GM18520 (cell line): Measurements from ENCODE around the gene SMYD5.
A peak's percentile ranks its signal among the peaks of the same experiment; 100 is the strongest.
"Not testable (repeated sequence)": the region's sequence is repeated elsewhere in the genome, so short reads cannot be mapped to it uniquely, and the experiment has no call there.

Experiments used
- ATAC-seq: cut with Tn5 transposase; IDR thresholded peaks from one replicate; pipeline ENCODE4 v1.9.1; 2021; ENCODE audit not compliant: unreplicated experiment

SMYD5 gene

DNA sequence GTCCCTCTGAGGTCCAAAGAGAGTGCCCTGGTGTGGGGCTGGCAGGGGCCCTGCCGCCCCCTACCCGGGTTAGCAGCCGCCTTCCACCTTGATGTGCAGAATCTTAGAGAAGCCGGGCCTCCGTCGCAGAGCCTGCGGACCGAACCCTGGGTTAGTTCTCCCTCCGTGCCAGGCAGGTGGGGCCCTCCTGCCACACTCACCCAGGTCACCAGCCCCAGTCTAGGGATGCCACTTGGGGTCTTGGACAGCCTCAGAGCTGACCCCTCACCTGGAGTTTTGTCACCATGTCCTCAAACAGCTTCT, 44.8 kb downstream of the SMYD5 start:
- no peak for ATAC-seq

DNA sequence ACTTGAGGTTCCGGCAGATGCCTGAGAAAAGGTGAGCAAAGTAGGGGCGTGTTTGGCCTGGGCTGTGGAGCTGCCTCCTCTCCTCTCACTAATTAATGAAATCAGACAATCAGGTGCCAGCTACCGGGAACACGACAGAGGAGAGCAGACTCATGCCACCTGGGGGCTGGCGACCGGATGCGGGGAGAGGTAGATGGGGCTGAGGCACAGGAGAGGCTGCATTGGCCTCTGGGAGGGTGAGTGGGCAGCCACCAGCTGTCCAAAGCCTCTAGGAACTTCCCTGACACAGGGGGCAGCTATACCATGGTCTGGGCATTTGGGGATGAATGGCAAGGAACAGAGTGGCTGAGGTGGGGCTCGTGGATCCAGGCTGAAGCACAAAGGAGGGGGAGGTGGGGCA, 45.2 kb downstream of the SMYD5 start:
- no peak for ATAC-seq

DNA sequence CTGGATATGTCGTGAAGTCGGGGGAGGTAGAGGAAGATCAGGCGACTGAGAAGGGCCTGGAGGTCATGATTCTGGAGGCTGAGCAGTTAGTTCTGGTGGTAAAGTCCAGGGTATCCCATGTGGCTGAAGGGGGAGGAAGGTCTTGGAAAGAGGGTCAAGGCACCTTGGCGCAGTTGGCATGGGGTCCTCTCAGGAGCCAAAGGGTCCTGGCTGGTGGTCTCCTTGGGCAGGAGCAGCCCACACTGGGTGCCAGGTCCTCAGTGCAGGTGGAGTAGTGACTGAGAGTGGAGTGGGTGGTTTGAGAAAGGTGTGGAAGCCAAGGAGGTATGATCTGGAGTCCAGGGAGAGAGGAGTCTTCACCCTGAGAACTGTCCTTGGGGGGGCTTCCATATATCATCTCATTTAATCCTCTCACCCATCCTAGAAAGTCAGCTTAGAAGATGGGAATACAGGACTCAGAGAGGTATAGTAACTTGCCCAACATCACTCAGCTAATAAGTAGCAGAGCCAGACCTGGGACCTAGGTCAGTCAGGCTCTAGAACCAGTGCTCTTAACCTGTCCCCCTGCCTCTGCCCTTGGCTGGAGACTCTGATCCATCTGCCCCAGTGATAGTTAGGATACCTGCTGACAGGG, 45.8 kb downstream of the SMYD5 start:
- no peak for ATAC-seq

DNA sequence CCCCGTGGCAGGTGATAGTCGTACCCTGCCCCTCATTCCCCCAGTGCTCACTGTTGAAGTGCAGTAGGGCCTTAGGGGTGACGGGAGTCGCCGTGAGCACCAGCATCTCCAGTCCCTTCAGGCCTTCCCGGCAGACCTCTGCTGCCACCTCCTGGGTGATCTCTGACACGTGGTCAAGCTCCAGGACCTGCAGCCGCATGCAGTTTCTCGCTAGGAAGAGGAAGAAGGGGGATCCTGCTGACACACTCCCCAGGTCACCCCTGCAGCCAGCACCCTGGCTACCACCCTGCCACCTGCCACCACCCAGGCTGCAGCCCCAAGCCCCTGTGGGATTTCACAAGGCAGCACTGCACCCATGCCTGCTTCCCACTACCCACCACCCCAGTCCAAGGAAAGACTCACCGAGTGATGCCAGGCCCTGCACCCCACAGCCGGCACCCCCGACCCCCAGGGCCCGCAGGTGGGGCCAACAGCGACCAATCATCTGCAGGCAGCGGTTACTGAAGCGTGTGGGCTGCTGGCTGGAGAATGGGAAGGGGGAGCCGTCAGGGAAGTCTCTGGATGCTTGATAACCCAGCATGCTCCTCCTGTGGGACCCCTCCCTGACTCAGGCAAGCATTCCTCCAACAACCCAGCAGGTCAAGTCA, 46.4 kb downstream of the SMYD5 start:
- no peak for ATAC-seq

DNA sequence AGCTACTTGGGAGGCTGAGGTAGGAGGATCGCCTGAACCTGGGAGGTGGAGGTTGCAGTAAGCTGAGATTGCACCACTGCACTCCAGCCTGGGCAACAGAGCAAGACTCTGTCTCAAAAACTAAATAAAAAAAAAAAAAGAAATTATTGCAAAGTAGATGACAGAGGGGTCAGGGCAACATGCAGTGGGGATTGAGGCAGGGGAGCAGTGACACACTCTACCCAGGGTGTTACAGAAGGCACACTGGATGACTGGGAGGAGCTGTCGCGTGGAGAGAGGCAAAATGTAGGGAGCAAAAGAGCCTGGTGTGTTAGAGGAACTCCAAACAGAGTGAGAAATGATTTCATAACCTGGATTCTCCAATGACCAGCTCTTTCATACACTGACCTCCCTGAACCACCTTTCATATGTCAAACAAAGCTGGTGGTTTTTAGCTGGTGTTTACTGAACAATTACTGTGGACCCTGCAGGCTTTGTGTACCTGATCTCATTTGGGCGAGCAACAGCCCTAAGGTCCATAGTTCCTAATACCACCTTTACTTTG, 48.1 kb downstream of the SMYD5 start:
- ATAC-seq, result no peak

DNA sequence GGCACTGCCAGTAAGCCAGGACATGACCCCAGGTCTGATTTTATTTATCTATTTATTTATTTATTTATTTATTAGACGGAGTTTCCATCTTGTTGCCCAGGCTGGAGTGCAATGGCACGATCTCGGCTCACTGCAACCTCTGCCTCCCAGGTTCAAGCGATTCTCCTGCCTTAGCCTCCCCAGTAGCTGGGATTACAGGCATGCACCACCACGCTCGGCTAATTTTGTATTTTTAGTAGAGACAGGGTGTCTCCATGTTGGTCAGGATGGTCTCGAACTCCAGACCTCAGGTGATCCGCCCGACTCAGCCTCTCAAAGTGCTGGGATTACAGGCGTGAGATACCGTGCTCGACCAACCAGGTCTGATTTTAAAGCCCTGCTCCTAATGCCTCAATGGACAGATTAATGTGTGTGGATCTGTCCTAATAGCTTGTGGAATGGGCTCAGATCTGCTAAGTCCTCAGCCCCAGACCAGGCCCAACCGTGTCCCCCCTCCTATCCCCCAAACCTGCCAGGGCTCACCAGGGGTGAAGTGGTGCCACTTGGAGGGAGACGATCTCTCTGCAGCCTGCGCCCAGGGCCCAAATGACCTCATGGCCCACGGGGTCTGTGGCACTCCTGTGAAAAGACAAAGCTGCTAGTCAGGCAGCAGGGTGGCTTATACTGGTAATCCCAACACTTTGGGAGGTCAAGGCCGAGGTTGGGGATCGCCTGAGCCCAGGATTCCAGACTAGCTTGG, 48.8 kb downstream of the SMYD5 start:
- ATAC-seq, result not testable (repeated sequence)

DNA sequence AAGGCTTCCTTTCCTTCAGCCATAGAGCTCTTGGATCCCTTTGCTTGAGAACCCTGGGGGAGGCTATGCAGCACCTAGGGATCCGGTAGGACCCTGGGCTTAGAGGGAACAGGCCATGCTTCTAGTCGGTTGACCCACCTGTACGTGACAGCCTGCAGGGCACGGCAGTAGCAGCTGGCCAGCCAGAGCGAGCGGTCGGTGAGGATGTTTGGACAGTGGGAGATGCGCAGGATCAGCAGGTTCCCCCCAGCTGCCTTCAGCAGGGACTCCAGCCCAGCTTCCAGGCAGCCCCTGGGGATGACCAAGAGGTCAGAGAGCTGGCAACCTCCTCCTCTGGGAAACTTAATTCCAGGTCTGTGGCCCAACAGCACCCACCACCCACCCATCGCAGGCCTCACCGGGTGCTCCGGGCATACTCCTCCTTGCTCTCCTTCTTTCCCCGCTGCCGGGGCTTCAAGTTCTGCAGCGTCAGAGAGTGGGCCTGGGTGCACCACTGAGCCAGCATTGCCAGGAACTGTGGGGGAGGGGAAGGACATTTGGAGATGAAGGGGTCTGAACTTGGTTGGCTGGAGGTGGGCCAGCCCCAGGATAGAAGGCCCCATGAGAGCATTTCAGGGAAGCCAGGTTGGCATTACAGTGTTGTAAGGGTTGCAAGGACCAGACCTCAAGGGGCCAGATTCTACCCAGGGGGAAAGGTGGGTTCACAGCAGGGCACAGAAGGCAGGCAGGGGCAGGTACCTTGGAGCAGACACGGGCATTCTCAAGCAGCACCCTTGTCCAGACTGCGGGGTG, 49.7 kb downstream of the SMYD5 start:
- ATAC-seq, result no peak

DNA sequence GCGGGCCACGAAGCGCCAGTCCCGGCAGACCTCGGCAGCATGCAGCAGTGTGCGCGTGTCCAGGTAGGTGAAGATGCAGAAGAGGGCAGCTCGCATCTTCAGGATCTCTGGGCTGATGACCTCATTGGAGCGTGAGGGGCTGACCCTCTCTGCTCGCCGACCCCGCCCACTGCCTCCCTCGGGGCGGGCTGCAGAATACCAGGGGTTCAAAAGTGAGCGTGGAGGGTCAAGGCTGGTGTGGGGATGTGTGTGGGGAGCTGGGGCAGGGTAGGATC, 50.2 kb downstream of the SMYD5 start:
- ATAC-seq, result no peak

DNA sequence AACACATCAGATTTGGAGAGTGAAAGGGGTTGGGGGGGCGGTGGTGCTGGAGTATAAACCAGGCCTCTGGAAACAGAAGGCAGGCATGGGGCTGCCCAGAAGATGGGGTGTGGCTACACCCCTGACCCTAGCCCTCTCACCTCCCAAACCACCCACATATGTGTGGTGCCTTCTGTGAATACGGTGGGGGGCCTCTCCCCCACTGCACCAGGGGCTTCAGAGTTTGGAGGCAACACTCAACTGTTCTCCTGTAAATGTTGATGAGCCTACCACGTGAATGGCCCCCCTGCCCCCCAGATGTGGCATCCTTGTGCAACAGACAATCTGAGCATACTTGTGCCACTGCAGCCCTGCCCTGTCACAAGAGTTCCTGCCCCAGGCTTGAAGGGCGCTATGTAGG, 50.7 kb downstream of the SMYD5 start:
- no peak for ATAC-seq

DNA sequence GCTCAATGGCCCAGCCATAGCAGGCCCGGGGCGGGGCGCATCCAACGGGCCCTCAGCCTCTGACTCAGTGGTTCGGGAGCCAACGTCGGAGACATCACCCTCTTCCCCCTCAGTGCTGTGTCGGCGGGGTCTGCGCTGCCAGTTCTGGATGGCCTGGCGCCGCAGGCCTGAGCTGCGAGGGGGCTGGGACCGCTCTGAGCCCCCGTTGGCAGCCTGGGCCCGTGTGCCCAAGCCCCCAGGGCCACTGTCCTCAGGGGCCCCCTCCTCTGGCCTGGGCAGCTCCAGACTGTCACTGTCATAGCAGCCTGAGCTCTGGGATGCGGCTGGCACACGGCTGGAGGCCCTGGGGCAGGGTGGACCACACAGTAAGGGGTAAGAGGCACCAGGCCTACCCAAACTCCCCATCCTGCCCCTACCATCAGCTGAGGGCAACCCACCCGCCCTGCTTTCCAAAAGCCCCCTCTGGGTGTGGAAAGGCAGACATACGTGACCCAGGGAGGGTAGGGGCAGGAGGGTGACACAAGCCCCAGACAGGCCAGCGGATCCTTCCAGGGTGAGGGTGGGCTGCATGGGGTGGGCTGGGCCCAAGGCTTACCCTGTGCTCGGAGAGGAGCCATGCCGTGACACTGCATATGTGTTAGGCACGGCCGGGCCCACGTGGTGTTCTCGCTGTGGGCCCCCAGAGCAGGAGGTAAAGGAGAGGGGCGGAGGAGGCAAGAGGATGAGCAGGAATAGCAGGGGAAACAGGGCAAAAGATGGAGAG, 51.4 kb downstream of the SMYD5 start:
- ATAC-seq, result no peak

DNA sequence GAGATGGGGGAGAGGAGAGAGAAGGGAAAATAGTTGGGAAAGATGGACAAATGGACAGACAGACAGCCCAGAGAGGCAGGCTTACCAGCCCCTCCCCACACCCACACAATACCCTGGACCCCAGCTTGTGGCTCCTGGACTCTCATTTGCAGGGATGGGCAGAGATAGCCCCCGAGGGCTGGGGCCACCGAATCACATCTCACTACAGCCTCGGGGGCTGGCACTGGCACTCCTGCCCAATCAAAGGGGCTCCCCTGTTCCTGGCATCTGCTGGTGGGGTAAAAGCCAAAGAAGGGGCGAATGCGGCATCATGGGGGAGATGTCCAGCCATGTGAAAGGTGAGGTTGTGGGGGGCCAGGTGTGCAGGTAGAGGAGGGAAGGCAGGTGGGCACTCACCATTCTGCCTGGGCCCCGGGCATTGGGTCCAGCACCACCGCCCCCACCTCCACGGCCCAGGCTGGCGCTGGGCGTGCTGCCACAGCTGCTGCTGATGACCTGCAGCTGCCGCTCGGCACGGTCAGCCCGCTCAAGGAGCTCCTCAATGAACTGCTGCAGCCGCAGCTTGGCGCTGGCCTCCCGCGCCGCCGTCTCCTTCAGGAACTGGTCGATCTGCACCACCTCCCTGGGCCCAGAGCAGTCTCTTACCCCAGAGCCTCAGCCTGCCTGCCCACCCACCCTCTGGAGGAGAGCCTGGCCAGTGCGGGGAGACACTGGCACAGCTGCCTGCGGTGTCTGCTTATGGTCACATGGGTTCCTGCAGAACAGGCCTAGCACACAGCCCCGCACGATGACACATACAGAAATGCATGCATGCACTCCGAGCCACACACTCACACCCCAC, 52.2 kb downstream of the SMYD5 start:
- no peak for ATAC-seq

DNA sequence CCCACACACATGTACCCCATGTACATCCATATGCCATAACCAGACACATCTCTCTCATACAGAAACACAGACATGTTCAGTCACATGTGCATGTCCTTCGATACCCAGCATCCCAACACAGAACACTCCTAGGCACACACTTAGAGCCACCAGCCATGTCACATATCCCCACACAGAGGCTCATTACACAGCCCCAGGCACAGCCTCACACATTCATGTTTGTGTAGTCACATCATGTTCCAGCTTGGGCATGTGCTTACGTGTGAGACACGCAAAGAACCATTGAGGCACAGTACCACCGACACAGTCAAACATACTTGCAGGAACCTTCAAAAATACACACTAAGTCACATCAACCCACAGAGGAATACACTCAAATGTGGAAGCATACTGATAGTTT, 53.0 kb downstream of the SMYD5 start:
- no peak for ATAC-seq

DNA sequence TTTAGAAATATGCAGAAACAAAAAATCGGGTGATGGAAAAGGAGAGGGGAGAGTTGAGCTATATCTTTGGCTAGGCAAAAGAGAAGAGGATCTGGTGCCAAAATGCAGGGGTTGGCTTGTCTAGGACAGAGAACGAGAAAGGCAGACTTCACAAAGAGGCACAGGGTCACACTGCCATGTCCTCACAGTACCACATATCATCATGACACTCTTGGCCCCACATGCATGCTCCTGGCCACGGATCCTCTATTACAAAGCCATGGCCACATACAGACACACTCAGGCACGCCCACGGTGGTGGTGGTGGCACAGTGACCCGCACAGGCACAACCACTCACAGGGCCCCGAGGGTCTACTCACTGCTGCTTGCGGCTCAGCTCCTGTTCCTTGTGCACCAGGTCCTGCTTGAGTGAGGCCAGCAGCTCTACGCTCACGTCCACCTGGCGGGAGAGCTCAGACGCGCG, 54.4 kb downstream of the SMYD5 start:
- no peak for ATAC-seq

DNA sequence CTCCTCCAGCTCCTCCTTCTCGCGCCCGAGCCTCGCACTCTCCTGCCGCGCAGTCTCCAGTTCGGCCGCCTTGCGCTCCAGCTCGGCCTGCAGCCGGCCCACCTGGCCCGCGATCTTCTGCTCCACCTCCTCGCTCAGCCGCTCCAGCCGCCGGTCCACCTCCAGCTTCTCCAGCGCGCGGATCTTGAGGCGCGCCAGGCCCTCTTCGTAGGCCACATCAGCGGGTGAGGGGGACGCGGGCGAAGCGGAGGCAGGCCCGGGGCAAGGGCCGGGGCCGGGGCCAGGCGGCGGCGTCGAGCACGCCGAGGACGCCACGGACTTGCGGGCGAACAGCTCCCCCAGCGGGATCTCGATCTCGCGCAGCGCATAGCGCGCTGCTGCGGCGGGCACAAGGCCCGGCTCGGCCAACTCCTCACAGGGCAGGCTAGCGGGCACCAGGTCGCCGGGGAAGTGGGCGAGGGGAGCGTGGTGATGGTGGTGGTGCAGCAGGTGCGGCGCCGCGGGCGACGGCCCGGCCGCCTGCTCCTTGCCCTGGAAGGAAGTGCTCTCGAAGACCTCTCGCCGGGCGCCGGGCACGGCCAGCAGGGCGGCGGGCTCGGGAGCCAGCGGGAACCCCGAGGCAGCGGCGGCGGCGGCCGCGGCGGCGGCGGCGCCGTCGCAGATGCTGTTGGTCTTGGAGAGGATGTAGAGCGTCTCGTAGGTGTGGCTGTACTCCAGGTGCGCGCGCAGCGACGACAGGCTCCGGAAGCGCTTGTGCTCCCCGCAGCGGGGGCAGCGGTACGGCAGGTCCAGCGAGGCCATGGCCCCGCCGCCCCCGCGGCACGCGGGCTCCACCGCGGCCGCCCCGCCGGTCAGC, 55.0 kb downstream of the SMYD5 start:
- peak; percentile 65 for ATAC-seq

DNA sequence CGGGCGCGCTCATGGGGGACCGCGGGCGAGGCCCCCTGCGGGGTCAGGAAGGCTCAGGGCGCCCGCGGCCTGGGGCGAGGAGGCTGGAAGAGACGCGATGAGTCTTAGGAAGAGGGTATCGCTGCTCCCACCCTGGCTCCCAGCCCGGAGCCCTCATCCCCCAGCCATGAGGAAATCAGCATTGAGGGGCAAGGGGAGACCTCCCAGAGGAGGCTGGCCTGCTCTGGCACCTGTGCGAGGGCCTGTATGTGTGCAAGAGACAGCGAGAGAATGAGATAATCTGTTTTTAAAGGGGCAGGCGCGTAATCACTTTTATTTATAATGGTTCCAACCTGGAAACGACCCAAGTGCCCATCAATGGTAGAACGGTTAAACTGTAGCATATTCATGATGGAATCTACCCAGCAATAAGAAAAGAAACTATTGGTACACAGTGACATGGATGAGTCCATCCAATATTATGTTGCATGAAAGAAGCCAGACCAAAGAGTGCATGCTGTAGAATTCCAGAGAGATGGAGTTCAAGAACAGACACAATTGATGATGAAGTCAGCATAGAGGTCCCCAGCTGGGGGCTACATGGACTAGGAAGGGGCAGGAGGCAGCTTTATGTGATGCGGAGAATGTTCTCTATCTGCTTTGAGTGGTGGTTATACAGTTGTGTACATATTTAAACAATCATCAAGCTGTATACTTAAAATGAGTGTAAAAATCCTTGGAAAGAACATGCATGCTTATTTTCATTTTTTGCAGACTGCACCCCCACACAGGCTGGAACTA, 55.8 kb downstream of the SMYD5 start:
- ATAC-seq, result peak; percentile 13

DNA sequence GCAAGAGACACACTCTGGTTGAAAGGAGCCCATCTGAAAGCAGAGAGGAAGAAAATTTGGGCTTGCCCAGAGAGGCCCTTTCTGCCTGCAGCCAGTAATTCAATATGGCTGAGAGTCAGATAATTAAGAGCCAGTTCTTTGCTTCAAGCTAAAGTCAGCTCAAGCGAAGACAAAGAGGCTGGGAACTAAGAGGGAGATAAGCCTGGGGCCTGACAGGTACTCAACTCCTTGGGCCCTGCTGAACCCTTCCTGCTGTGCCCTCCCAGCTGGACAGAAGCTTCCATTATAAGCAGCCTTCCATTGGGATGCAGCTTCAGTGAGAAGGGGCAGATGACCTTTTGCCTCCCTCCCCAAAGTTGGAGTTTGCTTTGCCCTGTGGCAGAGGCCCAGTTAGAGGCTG, 58.2 kb downstream of the SMYD5 start:
- ATAC-seq, result no peak
